Measurements from ENCODE around the gene EIF2S3. TPM values are rescaled to one million over a fixed set of nuclear protein-coding genes. Genes with fewer than 3 reads are reported as not detected.

Gene EIF2S3
- total and polyA plus RNA-seq, 10 of the 15 experiments (the other 5 are each of a cell fraction or from before 2014, with no cell fraction given), result 115 to 385 (median 201) TPM

DNA sequence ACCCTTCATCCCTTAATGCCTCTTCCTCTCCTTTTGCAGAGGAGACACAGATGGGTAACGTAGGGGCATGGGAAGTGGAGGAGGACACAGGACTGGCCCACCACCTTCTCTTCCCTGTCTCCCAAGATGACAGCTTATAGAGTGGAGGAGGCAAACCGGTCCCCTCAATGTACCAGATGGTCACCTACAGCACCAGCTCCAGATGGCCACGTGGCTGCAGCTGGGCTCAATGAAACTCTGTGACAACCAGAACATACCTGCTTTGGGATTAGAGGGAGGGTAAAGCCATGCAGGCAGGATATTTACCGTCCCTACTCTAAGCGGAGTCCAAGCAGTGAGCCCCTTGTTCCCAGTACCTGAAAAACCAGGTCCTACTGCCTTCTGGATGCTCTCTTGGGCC lies 20.3 kb upstream of the EIF2S3 start:
- CTCF ChIA-PET, result interaction anchor here (1.5 kb wide), 1 partner anchor 19 kb away, joined by 5 read pairs; no protein-coding TSS in a partner anchor
- Histone ChIP-seq H3K27ac (ENCODE audit: control insufficient read depth, insufficient read depth) (no peak overlapping the region), H3K4me1 (ENCODE audit: control insufficient read depth, insufficient read depth, low read length) (no peaks in the 10 kb centered on the region), H3K36me3 (ENCODE audit: control insufficient read depth in 2 of 2, insufficient read depth in 2 of 2, low read length in 1 of 2) (no peaks in the 10 kb centered on the region), H4K20me1 (ENCODE audit: control insufficient read depth, insufficient read depth) (no peaks in the 10 kb centered on the region), H3K9me3 (replicated peaks; ENCODE audit: control insufficient read depth, insufficient read depth, low read length) (no peaks in the 10 kb centered on the region), H3K4me3 (no peak overlapping the region), H3K4me2 (ENCODE audit: control insufficient read depth, insufficient read depth) (no peak overlapping the region), H3K79me2 (ENCODE audit: control insufficient read depth, insufficient read depth, low read length) (no peaks in the 10 kb centered on the region), H2AFZ (ENCODE audit: control insufficient read depth, low read depth, low read length) (no peak overlapping the region), H3K27me3 (replicated peaks in 1 of 2; ENCODE audit: control insufficient read depth in 2 of 2, insufficient read depth in 2 of 2, low read length in 1 of 2) (no peaks in the 10 kb centered on the region; a peak in 1 of 4 replicates), H3K9ac (ENCODE audit: control insufficient read depth, insufficient read depth, low read length) (no peak overlapping the region)
- RAD21 ChIA-PET (ENCODE audit: unreplicated experiment), result interaction anchor here (1.8 kb wide), 1 partner anchor 19 kb away, joined by 5 read pairs; no protein-coding TSS in a partner anchor
- DNase-seq (ENCODE audit: low read depth, low spot score), result no peak
- BruUV-seq (replicated peaks), result no TSS peak
- no peak for FAIRE-seq
- intact Hi-C loops (cut with micrococcal nuclease; ENCODE audit: unreplicated experiment) (no loop called here), in situ Hi-C loops (cut with MboI) (no loop called here)
- SMC1A ChIA-PET (ENCODE audit: uncharacterized antibody, unreplicated experiment), result no interaction called here
- POLR2A ChIA-PET, result interaction anchor here (1.0 kb wide), 1 partner anchor 12 kb away, joined by 3 read pairs; no protein-coding TSS in a partner anchor
- no peak for ATAC-seq
- WGBS (ENCODE audit: insufficient coverage, insufficient replicate concordance, low lambda C conversion rate, missing lambda C conversion rate), result 43% methylated on average over 5 of the region's 5 CpGs
- no peak for TF ChIP-seq CTCF (IDR thresholded peaks at IDR 0.05 in 2 of 3, conservative IDR thresholded peaks at IDR 0.05 in 1 of 3; ENCODE audit: control insufficient read depth in 2 of 3, extremely low read depth in 1 of 3, insufficient read depth in 1 of 3, low read depth in 3 of 3, low read length in 3 of 3)
- TF ChIP-seq ZNF207 (IDR thresholded peaks at IDR 0.05; ENCODE audit: borderline replicate concordance), result no peak
- TF ChIP-seq PAX5 (IDR thresholded peaks at IDR 0.05; ENCODE audit: borderline replicate concordance, low read depth, low read length), result no peak
- no peak for TF ChIP-seq CUX1 (IDR thresholded peaks at IDR 0.05; ENCODE audit: insufficient replicate concordance, low read depth, low read length)
- TF ChIP-seq RBBP5 (conservative IDR thresholded peaks at IDR 0.05), result no peak
- no peak for TF ChIP-seq MTA3 (IDR thresholded peaks at IDR 0.05; ENCODE audit: borderline replicate concordance, low read length)
- TF ChIP-seq ATF7 (IDR thresholded peaks at IDR 0.05; ENCODE audit: low read depth), result no peak
